ENCODE results near the gene MPPED1. TPM values are rescaled to one million over a fixed set of nuclear protein-coding genes. Genes with fewer than 3 reads are reported as not detected.

Gene MPPED1
- total and polyA plus RNA-seq, 2 donors (not counting 1 experiment from before 2014, with no cell fraction given), result not detected

GRCh38 chr22:43506487-43506886, 94.7 kb downstream of the MPPED1 start:
- H4K20me1 ChIP-seq (ENCODE audit: control insufficient read depth, extremely low read depth, insufficient read depth, low read length), result no peaks in the 10 kb centered on the region
- H2AFZ ChIP-seq (ENCODE audit: low read length), result no peak overlapping the region
- DNase-seq (ENCODE audit: low read depth in 2 of 2), result no peak
- no peak overlapping the region for H3K4me2 ChIP-seq (ENCODE audit: extremely low read depth, insufficient read depth, low read length)
- no peaks in the 10 kb centered on the region for H3K36me3 ChIP-seq (ENCODE audit: control insufficient read depth, insufficient read depth, low read length)
- H3K27me3 ChIP-seq (ENCODE audit: control insufficient read depth, insufficient read depth, low read length), result no peaks in the 10 kb centered on the region
- H3K27ac ChIP-seq (ENCODE audit: insufficient read depth, low read length), result no peak overlapping the region
- no peaks in the 10 kb centered on the region for H3K79me2 ChIP-seq (ENCODE audit: control insufficient read depth, insufficient read depth, low read length)
- TF ChIP-seq EZH2 (IDR thresholded peaks at IDR 0.05; ENCODE audit: low read length, missing control alignments) (no peak), CTCF (conservative IDR thresholded peaks at IDR 0.05 in 1 of 2, IDR thresholded peaks at IDR 0.05 in 1 of 2; ENCODE audit: low read depth in 1 of 2, low read length in 2 of 2) (no peak)
- no peaks in the 10 kb centered on the region for H3K4me1 ChIP-seq (ENCODE audit: control insufficient read depth, extremely low read depth, insufficient read depth, low read length)
- H3K9me3 ChIP-seq (ENCODE audit: control insufficient read depth, insufficient read depth, low read depth, low read length), result peaks cover 2% of the 10 kb centered on the region
- H3K4me3 ChIP-seq (replicated peaks in 1 of 4; ENCODE audit: control extremely low read depth in 1 of 4, insufficient read depth in 1 of 4, low read depth in 3 of 4, low read length in 4 of 4), result no peak overlapping the region
- H3K9ac ChIP-seq (ENCODE audit: insufficient read depth, low read length), result no peak overlapping the region

DNA sequence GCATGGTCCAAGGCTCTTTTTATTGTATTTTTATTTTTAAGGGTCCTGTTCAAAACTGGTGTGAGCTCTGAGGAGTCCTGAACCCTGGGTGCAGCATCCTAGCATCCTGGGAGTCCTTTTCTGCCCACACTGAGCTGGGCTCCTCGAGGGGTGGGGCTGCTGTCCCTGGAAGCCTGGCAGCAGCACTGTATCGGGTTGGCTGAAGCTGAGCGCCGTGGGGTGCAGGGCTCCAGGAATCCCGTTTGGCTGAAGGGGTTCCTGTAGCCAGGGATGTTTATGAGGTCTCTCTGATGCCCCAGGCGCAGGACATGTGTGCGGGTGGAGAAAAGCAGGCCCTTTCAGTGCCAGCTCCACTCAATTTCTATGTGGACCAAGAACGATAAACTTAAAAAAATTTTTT, 95.4 kb downstream of the MPPED1 start:
- no peak overlapping the region for H2AFZ ChIP-seq (ENCODE audit: low read length)
- H3K4me2 ChIP-seq (ENCODE audit: extremely low read depth, insufficient read depth, low read length), result no peak overlapping the region
- no peak for TF ChIP-seq EZH2 (IDR thresholded peaks at IDR 0.05; ENCODE audit: low read length, missing control alignments)
- no peak for TF ChIP-seq CTCF (conservative IDR thresholded peaks at IDR 0.05 in 1 of 2, IDR thresholded peaks at IDR 0.05 in 1 of 2; ENCODE audit: low read depth in 1 of 2, low read length in 2 of 2)
- H3K4me1 ChIP-seq (ENCODE audit: control insufficient read depth, extremely low read depth, insufficient read depth, low read length), result no peaks in the 10 kb centered on the region
- H3K9me3 ChIP-seq (ENCODE audit: control insufficient read depth, insufficient read depth, low read depth, low read length), result peaks cover 2% of the 10 kb centered on the region
- H3K27ac ChIP-seq (ENCODE audit: insufficient read depth, low read length), result no peak overlapping the region
- no peak overlapping the region for H3K4me3 ChIP-seq (replicated peaks in 1 of 4; ENCODE audit: control extremely low read depth in 1 of 4, insufficient read depth in 1 of 4, low read depth in 3 of 4, low read length in 4 of 4)
- H4K20me1 ChIP-seq (ENCODE audit: control insufficient read depth, extremely low read depth, insufficient read depth, low read length), result no peaks in the 10 kb centered on the region
- H3K27me3 ChIP-seq (ENCODE audit: control insufficient read depth, insufficient read depth, low read length), result no peaks in the 10 kb centered on the region
- no peaks in the 10 kb centered on the region for H3K79me2 ChIP-seq (ENCODE audit: control insufficient read depth, insufficient read depth, low read length)
- H3K36me3 ChIP-seq (ENCODE audit: control insufficient read depth, insufficient read depth, low read length), result no peaks in the 10 kb centered on the region
- DNase-seq (ENCODE audit: low read depth in 2 of 2), result no peak
- no peak overlapping the region for H3K9ac ChIP-seq (ENCODE audit: insufficient read depth, low read length)

DNA sequence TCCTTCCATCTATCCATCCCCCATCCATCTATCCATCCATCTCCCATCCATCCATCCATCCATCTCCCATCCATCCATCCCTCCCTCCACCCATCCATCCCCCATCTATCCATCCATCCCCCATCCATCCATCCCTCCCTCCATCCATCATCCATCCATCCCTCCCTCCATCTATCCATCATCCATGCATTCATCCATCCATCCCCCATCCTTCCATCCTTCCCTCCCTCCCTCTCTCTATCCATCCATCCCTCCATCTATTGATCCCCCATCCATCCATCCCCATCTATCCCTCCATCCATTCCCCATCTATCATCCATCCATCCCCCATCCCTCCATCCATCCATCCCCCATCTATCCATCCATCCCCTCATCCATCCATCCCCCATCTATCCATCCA, 96.7 kb downstream of the MPPED1 start:
- no peak overlapping the region for H3K4me3 ChIP-seq (replicated peaks in 1 of 4; ENCODE audit: control extremely low read depth in 1 of 4, insufficient read depth in 1 of 4, low read depth in 3 of 4, low read length in 4 of 4)
- no peaks in the 10 kb centered on the region for H3K79me2 ChIP-seq (ENCODE audit: control insufficient read depth, insufficient read depth, low read length)
- no peak overlapping the region for H3K27ac ChIP-seq (ENCODE audit: insufficient read depth, low read length)
- H2AFZ ChIP-seq (ENCODE audit: low read length), result no peak overlapping the region
- H3K9me3 ChIP-seq (ENCODE audit: control insufficient read depth, insufficient read depth, low read depth, low read length), result peaks cover 2% of the 10 kb centered on the region
- H3K4me2 ChIP-seq (ENCODE audit: extremely low read depth, insufficient read depth, low read length), result no peak overlapping the region
- no peak for DNase-seq (ENCODE audit: low read depth in 2 of 2)
- H3K36me3 ChIP-seq (ENCODE audit: control insufficient read depth, insufficient read depth, low read length), result no peaks in the 10 kb centered on the region
- no peaks in the 10 kb centered on the region for H4K20me1 ChIP-seq (ENCODE audit: control insufficient read depth, extremely low read depth, insufficient read depth, low read length)
- no peak overlapping the region for H3K9ac ChIP-seq (ENCODE audit: insufficient read depth, low read length)
- no peaks in the 10 kb centered on the region for H3K4me1 ChIP-seq (ENCODE audit: control insufficient read depth, extremely low read depth, insufficient read depth, low read length)
- no peaks in the 10 kb centered on the region for H3K27me3 ChIP-seq (ENCODE audit: control insufficient read depth, insufficient read depth, low read length)
- no peak for TF ChIP-seq EZH2 (IDR thresholded peaks at IDR 0.05; ENCODE audit: low read length, missing control alignments)
